ENCODE measurements around the gene TNFAIP1.
"Not testable (repeated sequence)": the region's sequence is repeated elsewhere in the genome, so short reads cannot be mapped to it uniquely, and the experiment has no call there.

Gene TNFAIP1

GRCh38 chr17:28333083-28333746 lies 2.3 kb upstream of the TNFAIP1 start:
- no peak for DNase-seq
- no peak for TF ChIP-seq POLR2A (IDR thresholded peaks at IDR 0.05; ENCODE audit: low read length)
- no peak for TF ChIP-seq GATA1 (IDR thresholded peaks at IDR 0.05; ENCODE audit: low read depth, low read length)

GRCh38 chr17:28334171-28334570 lies 1.4 kb upstream of the TNFAIP1 start:
- peak in 1 of 2 experiments; percentile 44 for DNase-seq
- TF ChIP-seq POLR2A (IDR thresholded peaks at IDR 0.05; ENCODE audit: low read length): no peak
- no peak for TF ChIP-seq GATA1 (IDR thresholded peaks at IDR 0.05; ENCODE audit: low read depth, low read length)

GRCh38 chr17:28334666-28335200 lies 828 bp upstream of the TNFAIP1 start:
- peak in 1 of 2 experiments; percentile 58 for DNase-seq
- TF ChIP-seq GATA1 (IDR thresholded peaks at IDR 0.05; ENCODE audit: low read depth, low read length): no peak
- no peak for TF ChIP-seq POLR2A (IDR thresholded peaks at IDR 0.05; ENCODE audit: low read length)

- TF ChIP-seq GATA1 (IDR thresholded peaks at IDR 0.05; ENCODE audit: low read depth, low read length) (no peak), POLR2A (IDR thresholded peaks at IDR 0.05; ENCODE audit: low read length) (peak; percentile 29)
- peak; percentile 44 to 66 for DNase-seq
These were observed 654 bp downstream of the TNFAIP1 start for GRCh38 chr17:28335959-28336871.

GRCh38 chr17:28338056-28338768 lies 2.7 kb downstream of the TNFAIP1 start:
- no peak for DNase-seq

GRCh38 chr17:28338769-28339212 lies 3.2 kb downstream of the TNFAIP1 start:
- DNase-seq: not testable (repeated sequence)

More at GRCh38 chr17:28338056-28338768, 2.7 kb downstream of the TNFAIP1 start:
- no peak for TF ChIP-seq GATA1 (IDR thresholded peaks at IDR 0.05; ENCODE audit: low read depth, low read length)
- no peak for TF ChIP-seq POLR2A (IDR thresholded peaks at IDR 0.05; ENCODE audit: low read length)

GRCh38 chr17:28339431-28339830 lies 3.9 kb downstream of the TNFAIP1 start:
- no peak for DNase-seq
- TF ChIP-seq POLR2A (IDR thresholded peaks at IDR 0.05; ENCODE audit: low read length): no peak
- no peak for TF ChIP-seq GATA1 (IDR thresholded peaks at IDR 0.05; ENCODE audit: low read depth, low read length)

- no peak for DNase-seq
- no peak for TF ChIP-seq POLR2A (IDR thresholded peaks at IDR 0.05; ENCODE audit: low read length)
- no peak for TF ChIP-seq GATA1 (IDR thresholded peaks at IDR 0.05; ENCODE audit: low read depth, low read length)
These were observed 4.8 kb downstream of the TNFAIP1 start for GRCh38 chr17:28340374-28340773.

GRCh38 chr17:28341516-28341915 lies 6.0 kb downstream of the TNFAIP1 start:
- no peak for TF ChIP-seq POLR2A (IDR thresholded peaks at IDR 0.05; ENCODE audit: low read length)
- TF ChIP-seq GATA1 (IDR thresholded peaks at IDR 0.05; ENCODE audit: low read depth, low read length): no peak
- DNase-seq: no peak

GRCh38 chr17:28342313-28342712 lies 6.8 kb downstream of the TNFAIP1 start:
- no peak for DNase-seq

GRCh38 chr17:28343491-28343932 lies 8.0 kb downstream of the TNFAIP1 start:
- no peak for DNase-seq
- no peak for TF ChIP-seq GATA1 (IDR thresholded peaks at IDR 0.05; ENCODE audit: low read depth, low read length)
- TF ChIP-seq POLR2A (IDR thresholded peaks at IDR 0.05; ENCODE audit: low read length): peak; percentile 18

More at GRCh38 chr17:28342313-28342712, 6.8 kb downstream of the TNFAIP1 start:
- TF ChIP-seq POLR2A (IDR thresholded peaks at IDR 0.05; ENCODE audit: low read length) (no peak), GATA1 (IDR thresholded peaks at IDR 0.05; ENCODE audit: low read depth, low read length) (no peak)

- TF ChIP-seq POLR2A (IDR thresholded peaks at IDR 0.05; ENCODE audit: low read length): no peak
- no peak for TF ChIP-seq GATA1 (IDR thresholded peaks at IDR 0.05; ENCODE audit: low read depth, low read length)
- DNase-seq: no peak
These were observed 8.4 kb downstream of the TNFAIP1 start for GRCh38 chr17:28344011-28344410.

GRCh38 chr17:28344435-28344901 lies 8.9 kb downstream of the TNFAIP1 start:
- no peak for DNase-seq
- TF ChIP-seq POLR2A (IDR thresholded peaks at IDR 0.05; ENCODE audit: low read length) (no peak), GATA1 (IDR thresholded peaks at IDR 0.05; ENCODE audit: low read depth, low read length) (no peak)
